ENCODE measurements around the gene CABLES2.

The CABLES2 gene

DNA sequence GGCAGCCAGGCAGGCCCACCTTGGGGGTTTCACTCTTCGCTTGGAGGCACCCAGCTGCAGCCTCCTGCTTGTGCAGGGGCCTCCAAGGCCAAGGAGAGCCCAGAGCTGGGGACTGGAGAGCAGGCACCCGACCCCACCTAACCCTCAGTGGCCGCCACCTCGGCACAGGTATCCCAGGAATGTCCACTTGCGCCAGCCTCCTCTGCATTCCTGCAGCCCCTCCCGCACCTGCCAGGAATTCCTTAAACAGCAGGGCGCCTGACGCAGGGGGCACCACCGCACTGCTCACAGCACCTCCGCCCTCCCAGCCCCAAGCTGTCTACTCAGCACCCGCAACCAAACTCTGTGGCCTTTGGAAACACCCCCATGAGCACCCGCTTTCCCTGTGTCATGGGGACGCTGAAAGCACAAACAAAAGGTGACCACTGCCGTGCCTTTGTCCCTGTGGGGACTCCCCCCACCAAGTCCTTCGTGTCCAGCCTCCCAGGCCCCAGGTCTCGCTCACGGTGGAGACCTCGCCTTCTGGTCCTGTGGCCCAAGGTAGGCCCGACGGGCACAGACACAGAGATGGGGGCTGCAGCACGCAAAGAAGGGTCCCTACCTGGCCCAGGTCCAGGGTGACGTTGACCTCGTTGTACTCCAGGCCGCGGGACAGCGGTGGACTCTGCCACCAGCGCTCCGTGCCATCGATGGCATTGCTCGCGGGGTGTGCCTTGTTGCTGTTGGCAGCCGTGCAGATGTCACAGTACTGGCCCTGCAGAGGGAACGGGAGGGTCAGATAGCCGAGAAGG is 45.1 kb downstream of the CABLES2 start:
- H3K4me3 ChIP-seq: no peak overlapping the region
- H3K4me1 ChIP-seq: peaks cover 88% of the 10 kb centered on the region
- H3K9me3 ChIP-seq: no peaks in the 10 kb centered on the region
- H3K36me3 ChIP-seq: peaks cover 13% of the 10 kb centered on the region; the same call in 1 of the 2 replicates
- peaks cover 37% of the 10 kb centered on the region for H3K27me3 ChIP-seq
- H3K27ac ChIP-seq: no peak overlapping the region
- H3K9ac ChIP-seq: no peak overlapping the region
- peak overlapping the region; percentile 99 for H3K4me2 ChIP-seq
- H4K20me1 ChIP-seq: peaks cover 87% of the 10 kb centered on the region
- TF ChIP-seq Cebpa-rat (IDR thresholded peaks at IDR 0.05): no peak

DNA sequence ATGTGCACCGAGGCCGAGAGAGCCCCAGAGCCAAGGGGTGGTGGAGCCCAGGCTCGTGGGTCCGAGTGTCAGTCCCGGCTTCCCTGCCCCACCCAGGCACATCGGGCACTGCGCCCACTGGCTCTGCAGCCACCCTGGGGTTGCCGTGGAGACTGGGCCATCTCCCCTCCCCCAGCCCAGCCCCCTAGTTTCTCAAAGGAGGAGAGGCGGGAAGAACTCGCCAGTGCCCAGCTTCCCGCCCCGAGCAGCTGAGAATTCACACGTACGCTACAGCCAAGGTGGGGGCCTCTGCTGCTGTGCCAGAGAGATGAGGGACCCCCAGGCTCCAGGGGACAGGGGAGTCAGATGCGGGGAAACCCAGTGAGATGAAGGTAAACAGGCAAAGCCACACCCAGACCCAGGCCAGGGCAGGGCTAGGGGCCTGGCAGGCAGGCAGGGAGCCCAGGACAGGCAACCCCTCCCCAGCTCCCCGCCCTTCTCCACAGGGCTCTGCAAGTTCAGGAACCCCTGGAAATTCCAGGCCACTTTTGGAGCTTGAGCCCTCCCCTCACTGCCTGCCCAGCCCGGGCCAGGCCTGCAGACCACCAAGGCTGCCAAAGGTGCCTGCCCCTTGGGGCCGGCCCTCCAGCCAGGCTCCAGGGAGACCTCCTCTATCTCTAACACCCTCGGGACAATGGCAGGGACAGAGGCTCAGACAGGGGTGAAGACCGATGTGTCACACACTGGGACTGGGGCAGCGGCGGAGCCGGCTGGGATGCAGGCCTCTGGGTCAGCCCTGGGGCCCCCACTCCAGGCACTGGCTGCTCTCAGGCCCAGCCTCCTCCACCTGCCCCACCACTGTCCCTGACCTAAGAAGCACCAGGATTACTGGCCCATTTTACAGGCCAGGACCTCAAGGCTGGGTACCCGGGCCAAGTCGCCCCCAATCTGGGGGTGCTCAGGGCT is 46.0 kb downstream of the CABLES2 start:
- Histone ChIP-seq H3K27ac (peak overlapping the region; percentile 18; the same call in 1 of the 2 replicates), H3K4me3 (no peak overlapping the region), H3K4me2 (no peak overlapping the region), H3K9me3 (no peaks in the 10 kb centered on the region), H3K4me1 (peaks cover 89% of the 10 kb centered on the region), H3K27me3 (peaks cover 28% of the 10 kb centered on the region), H4K20me1 (peaks cover 91% of the 10 kb centered on the region), H3K36me3 (peaks cover 13% of the 10 kb centered on the region; the same call in 1 of the 2 replicates), H3K9ac (no peak overlapping the region)
- TF ChIP-seq Cebpa-rat (IDR thresholded peaks at IDR 0.05): no peak

DNA sequence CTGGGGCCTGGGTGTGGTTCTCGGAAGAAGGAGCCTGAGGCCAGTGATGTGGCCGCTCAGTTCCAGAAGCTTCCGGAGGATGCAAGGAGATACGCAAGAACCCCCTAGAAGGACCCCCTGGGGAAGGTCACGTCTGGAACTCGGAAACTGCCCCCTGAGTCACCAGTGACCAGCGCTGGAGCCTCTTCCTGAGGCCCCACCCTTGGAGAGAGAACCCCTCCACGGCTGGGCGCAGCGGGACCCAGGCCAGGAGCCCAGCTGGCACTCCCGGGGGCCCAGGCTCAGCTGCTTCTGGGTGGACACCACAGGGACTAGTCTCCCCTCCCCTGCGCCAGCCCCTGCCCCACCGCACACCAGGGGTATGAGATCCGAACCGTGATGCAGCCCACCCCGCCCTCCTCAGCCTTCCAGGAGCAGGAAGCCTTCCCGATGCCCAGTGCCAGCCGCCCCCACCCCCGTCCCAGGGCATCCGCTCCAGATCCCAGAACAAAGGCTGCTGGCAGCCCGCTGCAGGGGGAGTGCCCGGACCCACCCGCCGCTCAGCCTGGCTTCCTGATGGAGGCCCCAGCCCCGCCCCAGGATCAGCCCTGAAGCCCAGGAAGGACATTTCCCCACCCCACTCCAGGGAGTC is 47.5 kb downstream of the CABLES2 start:
- Histone ChIP-seq H3K4me2 (peak overlapping the region; percentile 87), H3K4me1 (peaks cover 89% of the 10 kb centered on the region), H3K27me3 (peaks cover 13% of the 10 kb centered on the region), H3K27ac (no peak overlapping the region), H3K9ac (no peak overlapping the region), H3K36me3 (peaks cover 13% of the 10 kb centered on the region; the same call in 1 of the 2 replicates), H3K4me3 (no peak overlapping the region), H3K9me3 (no peaks in the 10 kb centered on the region), H4K20me1 (peaks cover 91% of the 10 kb centered on the region)
- TF ChIP-seq Cebpa-rat (IDR thresholded peaks at IDR 0.05): no peak

DNA sequence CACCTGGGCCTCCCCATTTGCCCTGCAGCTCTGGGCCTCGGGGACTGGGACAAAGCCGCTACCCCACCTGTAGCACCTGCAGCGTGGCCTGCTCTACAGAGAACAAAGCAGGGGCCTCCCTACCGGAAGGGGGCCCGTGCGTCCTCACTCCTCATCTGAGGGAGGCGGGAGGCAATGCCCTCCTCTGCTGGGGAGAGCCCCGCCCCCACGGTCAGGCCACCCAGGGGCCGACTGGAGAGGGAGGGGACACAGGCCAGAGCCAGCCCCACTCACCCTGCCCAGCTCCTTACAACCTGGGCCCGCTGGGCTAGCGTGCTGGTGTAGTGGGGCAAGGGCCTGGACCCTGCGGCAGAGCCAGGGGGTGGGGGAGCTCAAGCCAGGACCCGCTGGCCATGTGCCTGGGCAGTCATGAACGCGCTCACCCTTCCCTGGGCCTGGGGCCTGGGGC is 48.0 kb downstream of the CABLES2 start:
- TF ChIP-seq Cebpa-rat (IDR thresholded peaks at IDR 0.05): no peak
- peaks cover 13% of the 10 kb centered on the region; the same call in 1 of the 2 replicates for H3K36me3 ChIP-seq
- no peak overlapping the region for H3K9ac ChIP-seq
- H3K4me3 ChIP-seq: no peak overlapping the region
- no peak overlapping the region for H3K27ac ChIP-seq
- no peaks in the 10 kb centered on the region for H3K9me3 ChIP-seq
- H3K4me2 ChIP-seq: peak overlapping the region; percentile 87
- H3K27me3 ChIP-seq: peaks cover 8% of the 10 kb centered on the region
- H4K20me1 ChIP-seq: peaks cover 90% of the 10 kb centered on the region
- peaks cover 88% of the 10 kb centered on the region for H3K4me1 ChIP-seq

DNA sequence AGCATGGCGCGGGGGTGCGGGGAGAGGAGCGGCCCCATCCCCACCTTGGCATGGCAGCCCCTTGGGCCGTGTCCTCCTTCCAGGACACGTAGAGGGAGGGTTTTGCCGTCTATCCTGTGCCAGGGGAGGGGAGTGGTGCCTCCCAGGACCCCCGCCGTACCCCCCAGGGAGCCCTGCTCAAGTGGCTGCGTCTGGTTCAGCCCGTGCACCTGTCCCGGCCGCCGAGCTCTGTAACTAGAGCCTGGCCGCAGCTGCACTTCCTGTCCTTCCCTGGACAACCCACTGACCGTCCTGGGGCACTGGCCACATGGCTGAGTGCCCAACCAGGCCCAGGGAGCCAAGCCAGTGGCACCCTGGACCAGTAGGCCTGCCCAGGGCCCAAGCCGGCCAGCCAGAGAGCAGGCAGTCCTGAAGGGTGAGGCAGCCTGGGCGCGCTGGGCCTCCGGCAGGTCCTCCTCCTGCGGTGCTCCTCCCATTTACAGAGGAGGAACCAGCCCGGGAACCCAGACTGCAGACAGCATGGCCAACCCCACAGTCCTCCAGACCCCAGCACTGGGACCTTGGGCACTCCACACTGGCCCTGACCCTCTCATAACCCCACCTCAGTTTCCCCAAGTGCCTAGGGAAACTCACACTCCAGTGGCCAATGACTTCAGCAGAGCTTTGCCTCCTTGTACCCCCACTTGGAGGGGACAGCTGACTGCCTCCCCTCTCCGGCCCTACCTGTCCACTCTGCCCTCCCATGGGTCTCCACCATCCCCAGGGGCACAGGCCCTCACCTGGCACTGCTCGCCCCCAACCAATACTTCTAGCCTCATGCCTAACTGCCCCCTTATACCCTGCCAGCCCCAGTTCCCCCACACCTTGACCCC is 48.7 kb downstream of the CABLES2 start:
- H3K4me3 ChIP-seq: peak overlapping the region; percentile 51; the same call in 1 of the 2 replicates
- no peak for TF ChIP-seq Cebpa-rat (IDR thresholded peaks at IDR 0.05)
- H3K27ac ChIP-seq: peak overlapping the region; percentile 61
- H4K20me1 ChIP-seq: peaks cover 86% of the 10 kb centered on the region
- peaks cover 8% of the 10 kb centered on the region; the same call in 1 of the 2 replicates for H3K27me3 ChIP-seq
- peak overlapping the region; percentile 87 for H3K4me2 ChIP-seq
- H3K4me1 ChIP-seq: peaks cover 85% of the 10 kb centered on the region
- no peaks in the 10 kb centered on the region for H3K9me3 ChIP-seq
- peaks cover 13% of the 10 kb centered on the region; the same call in 1 of the 2 replicates for H3K36me3 ChIP-seq
- H3K9ac ChIP-seq: peak overlapping the region; percentile 65; the same call in 1 of the 2 replicates

DNA sequence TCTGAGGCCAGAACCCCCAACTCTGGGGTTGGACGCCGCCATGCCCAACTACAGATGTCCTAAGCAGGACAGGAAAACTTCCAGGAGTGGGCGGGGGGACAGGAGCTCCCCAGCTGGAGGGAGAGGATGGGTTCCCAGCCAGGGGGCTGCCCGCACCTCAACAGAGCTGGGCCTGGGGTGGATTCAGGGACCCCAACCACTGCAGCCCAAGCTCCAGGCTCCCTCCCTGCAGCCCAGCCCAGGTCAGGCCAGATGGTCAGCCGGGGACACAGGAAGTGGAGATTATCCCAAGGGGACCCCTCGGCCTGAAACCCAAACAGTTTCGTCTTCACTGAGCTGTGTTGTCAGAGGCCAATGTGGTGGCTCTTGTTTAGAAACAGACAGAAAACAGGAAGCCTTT is 49.4 kb downstream of the CABLES2 start:
- no peak for TF ChIP-seq Cebpa-rat (IDR thresholded peaks at IDR 0.05)

DNA sequence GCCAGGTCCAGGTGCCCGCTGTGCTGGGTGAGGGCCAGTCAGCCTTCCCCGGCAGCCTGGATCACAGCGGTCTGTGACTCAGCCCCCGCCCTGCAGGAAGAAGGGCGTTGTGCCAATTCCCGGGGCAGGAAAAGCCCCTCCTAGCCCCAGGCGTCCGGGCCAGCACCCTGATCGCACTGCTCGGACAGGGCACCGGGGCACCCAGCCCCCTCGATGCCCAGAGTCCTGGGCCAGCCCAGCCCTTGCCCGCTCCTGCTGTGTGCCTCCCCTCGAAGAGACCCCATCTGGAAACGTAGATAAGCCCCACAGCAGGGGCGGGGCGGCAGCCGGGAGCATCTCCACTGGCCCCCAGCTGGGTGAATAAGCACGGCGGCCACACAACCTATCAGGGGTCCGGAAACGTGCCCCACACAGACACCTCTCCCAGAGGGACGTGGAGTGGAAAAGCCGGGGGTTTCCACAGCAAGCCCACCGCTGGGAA is 49.9 kb downstream of the CABLES2 start:
- TF ChIP-seq Cebpa-rat (IDR thresholded peaks at IDR 0.05): no peak
- Histone ChIP-seq H3K4me2 (peak overlapping the region; percentile 87), H3K4me1 (peaks cover 83% of the 10 kb centered on the region), H3K36me3 (peaks cover 17% of the 10 kb centered on the region; the same call in 1 of the 2 replicates), H3K9ac (peak overlapping the region; percentile 65; the same call in 1 of the 2 replicates), H3K27me3 (peaks cover 8% of the 10 kb centered on the region; the same call in 1 of the 2 replicates), H3K9me3 (no peaks in the 10 kb centered on the region), H3K4me3 (peak overlapping the region; percentile 51), H3K27ac (peak overlapping the region; percentile 61), H4K20me1 (peaks cover 85% of the 10 kb centered on the region)

More for the DNA sequence above, 49.4 kb downstream of the CABLES2 start:
- Histone ChIP-seq H3K27me3 (peaks cover 8% of the 10 kb centered on the region; the same call in 1 of the 2 replicates), H3K9me3 (no peaks in the 10 kb centered on the region), H3K36me3 (peaks cover 16% of the 10 kb centered on the region; the same call in 1 of the 2 replicates), H3K4me2 (peak overlapping the region; percentile 87), H3K4me3 (peak overlapping the region; percentile 51; the same call in 1 of the 2 replicates), H3K27ac (peak overlapping the region; percentile 61), H3K4me1 (peaks cover 85% of the 10 kb centered on the region), H3K9ac (peak overlapping the region; percentile 65; the same call in 1 of the 2 replicates), H4K20me1 (peaks cover 86% of the 10 kb centered on the region)

DNA sequence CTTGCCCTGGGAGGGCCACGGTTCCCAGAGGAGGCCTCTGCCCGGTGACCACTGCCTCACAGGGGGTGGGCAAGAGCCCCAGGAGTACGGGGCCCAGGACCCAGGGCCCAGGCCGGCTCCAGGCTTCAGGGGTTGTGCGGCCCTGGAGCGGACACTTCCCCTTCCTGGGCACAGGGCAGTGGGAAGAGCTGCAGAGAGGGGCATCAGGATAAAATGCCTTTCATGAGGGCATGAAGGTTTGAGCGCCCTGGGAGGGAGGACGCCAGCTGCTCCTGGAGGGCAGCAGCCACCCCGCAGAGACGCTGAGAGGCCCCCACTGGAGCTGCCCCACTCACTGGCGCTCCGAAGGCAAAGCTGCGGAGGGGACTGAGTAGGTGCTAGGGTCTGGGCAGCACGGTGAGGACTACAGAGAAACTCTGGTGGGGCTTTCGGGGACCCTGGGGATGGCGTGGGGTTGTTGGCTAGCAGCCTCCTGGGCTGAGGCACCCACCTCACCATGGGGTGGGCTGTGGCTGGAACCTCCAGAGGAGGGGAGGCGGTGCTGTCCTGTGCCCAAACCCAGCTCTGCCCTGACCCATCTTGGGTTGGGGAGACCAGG is 50.4 kb downstream of the CABLES2 start:
- H3K9me3 ChIP-seq: no peaks in the 10 kb centered on the region
- H4K20me1 ChIP-seq: peaks cover 80% of the 10 kb centered on the region
- H3K9ac ChIP-seq: peak overlapping the region; percentile 65
- peak overlapping the region; percentile 87 for H3K4me2 ChIP-seq
- peaks cover 78% of the 10 kb centered on the region for H3K4me1 ChIP-seq
- H3K27ac ChIP-seq: peak overlapping the region; percentile 61
- H3K4me3 ChIP-seq: peak overlapping the region; percentile 51
- peaks cover 16% of the 10 kb centered on the region for H3K36me3 ChIP-seq
- no peak for TF ChIP-seq Cebpa-rat (IDR thresholded peaks at IDR 0.05)
- peaks cover 8% of the 10 kb centered on the region; the same call in 1 of the 2 replicates for H3K27me3 ChIP-seq
